DMS53 (cell line): Measurements from ENCODE around the gene FBXW7.

Experiments used
- DNase-seq: peaks from one replicate; lab custom pipeline; 2025; lab: John Stamatoyannopoulos, UW

Gene FBXW7

GRCh38 chr4:152369902-152370295 is 166.0 kb downstream of the FBXW7 start:
- peak; percentile 50 for DNase-seq

DNA sequence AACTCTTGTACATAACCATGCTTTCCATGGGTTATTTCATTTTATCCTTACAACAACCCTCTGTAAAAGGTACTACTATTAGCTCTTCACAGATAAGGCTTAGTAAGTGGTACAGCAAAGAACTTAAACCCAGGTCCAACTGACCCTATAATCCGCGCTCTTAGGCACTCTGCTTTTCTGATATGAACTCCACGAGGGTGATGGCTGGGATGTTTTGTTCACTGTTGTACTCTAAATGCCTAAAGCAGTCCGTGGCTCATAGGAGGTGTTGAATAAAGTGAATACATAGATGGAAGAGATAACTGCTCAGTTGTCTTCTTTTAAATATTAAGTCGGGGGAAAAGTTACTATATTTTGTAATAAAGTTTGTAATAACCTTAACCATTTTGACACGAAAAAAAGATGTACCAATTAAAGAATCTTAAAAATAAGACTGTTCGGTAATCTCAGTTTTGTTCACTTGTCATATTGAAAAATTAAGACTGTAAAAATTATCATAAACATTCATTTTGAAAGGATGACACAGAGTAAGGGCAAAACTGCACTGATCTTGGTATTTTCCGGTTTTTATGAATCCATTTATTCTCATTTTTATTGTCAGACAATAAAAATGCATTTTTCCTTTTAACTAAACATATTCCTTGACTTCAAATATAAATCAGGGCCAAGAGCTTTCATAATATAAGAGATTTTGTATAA is 166.5 kb downstream of the FBXW7 start:
- DNase-seq = peak; percentile 56

DNA sequence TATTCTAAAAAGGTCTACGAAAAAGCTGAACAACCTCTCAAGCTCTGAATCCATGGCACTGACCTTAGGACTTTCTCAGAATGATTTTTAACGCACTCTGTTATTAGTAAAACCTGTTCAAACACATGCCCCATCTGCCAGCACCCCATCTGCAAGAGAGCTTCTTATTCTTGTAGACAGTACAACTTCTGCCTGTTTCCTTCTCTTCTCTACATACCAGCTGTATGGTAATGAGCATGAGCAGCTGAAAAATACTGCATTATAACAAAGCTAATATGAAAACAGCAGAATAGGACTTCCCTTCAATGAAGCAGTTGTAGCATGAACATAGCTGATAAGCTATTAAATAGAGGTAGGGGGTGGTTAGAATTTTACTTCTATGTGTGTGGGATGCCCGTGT is 167.9 kb downstream of the FBXW7 start:
- peak; percentile 80 for DNase-seq

DNA sequence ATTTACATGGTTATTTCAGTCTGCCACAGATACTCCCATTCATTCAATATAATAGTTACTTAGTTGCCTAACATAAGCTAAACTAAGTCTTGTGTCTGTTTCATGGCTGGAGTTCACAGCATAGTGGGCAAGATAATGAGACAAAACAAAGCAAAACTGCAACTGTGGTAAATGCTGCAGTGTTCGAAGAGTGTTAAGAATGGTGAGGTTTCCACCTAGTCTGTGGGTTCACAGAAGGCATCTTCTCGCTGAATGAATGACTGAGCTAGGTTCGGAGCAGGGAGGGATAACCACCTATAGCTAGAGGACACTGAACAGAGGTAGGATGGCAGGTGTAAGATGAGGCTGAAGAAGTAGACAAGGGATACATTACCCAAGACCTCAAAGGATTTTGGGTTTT is 171.0 kb downstream of the FBXW7 start:
- no peak for DNase-seq

DNA sequence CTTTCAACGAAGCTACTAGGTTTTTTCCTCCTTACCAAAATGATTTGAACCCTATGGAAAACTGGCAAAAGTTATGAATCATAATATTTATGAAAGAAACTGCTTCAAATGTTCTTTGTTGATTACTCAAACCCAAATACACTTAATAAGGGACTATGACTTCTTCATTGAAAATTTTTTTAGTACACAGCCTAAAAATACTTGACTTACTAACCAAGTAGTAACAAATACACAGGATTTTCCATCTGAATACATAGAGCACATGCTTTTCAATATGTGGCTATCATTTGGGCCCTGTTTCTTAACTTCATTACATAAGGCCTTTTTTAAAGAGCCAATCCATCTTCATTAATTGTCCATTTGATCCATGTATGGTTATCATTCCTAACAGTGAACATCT is 171.5 kb downstream of the FBXW7 start:
- DNase-seq = no peak

GRCh38 chr4:152363904-152364303 is 172.0 kb downstream of the FBXW7 start:
- no peak for DNase-seq

DNA sequence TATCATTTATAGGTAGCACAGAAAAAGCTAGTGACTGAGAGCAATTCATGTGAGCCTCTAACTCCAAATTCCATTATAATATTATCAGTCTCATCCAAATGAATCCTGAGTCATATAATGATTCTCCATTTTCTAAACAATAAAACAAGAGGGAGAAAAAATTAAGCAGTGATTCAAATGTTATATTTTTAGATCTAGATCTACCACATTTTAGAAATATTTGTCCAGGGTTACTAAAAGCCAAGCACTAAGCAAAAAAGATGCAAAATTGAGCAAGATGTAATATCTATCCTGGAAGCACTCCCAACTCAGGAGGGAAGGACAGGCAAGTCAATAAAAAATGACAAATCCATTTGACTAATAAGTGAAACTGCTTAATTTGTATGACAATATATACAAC is 172.8 kb downstream of the FBXW7 start:
- DNase-seq = no peak

GRCh38 chr4:152360045-152360410 is 175.9 kb downstream of the FBXW7 start:
- DNase-seq = peak; percentile 51

GRCh38 chr4:152359208-152360044 is 176.5 kb downstream of the FBXW7 start:
- no peak for DNase-seq

GRCh38 chr4:152357206-152357605 is 178.7 kb downstream of the FBXW7 start:
- DNase-seq = peak; percentile 13

GRCh38 chr4:152356428-152357034 is 179.4 kb downstream of the FBXW7 start:
- peak; percentile 7 for DNase-seq

DNA sequence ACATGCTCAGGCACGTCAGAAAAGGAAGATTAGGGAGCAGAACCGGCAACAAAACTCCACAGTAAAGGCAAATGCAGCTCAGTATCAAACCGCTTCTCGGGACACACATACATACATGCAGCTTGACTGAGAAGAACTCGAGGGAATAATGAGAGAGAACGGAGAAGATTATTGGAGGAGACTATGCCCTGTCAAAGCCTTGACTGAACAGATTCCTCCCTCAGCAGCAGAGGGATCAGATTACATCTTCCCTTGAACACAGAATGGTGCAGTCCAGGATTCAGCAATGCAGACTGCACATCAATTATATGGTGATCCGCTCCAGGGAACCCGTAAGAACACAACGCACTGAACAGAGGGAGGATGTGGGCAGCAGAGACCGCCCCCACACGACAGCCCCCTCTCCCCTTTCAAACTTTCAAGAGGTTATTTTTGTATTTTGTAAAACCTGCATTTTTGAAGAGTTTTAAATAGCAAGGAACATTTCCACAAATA is 183.2 kb downstream of the FBXW7 start:
- DNase-seq = peak; percentile 91

DNA sequence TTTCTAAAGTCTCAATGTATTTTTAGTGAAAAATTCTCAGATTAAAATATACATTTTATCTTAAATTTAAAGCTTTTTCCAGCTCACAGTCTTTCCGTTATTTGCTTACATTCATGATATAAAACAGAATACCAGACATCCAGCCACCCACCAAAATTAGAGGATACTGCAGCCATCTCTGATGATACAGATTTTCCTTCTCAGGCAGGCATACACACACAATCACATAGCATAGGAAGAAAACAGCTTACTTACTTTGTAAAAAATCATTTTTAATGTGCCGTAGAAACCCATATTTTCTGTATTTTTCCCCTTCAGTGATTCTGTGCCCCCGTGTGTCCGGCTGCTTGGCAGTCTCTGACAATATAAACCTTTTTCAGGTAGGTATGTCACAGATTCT is 183.7 kb downstream of the FBXW7 start:
- peak; percentile 33 for DNase-seq

DNA sequence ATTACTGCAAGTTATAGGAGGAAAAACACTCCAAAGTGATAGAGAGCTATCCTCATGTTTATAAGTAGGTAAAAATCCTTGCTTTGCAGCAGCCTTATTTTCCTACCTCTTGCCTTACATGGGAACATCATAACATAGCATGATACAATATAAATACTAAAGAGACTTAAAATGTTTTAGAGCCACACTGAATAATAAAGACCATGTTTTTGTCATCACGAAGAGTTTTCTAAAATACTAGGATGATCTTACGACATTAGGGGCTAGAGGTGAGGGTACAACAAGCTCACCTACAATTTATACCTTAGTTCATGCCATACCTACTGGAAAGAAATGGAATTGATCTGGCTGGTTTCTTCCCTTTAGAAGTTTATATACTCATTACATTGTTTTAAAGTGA is 184.8 kb downstream of the FBXW7 start:
- peak; percentile 15 for DNase-seq

DNA sequence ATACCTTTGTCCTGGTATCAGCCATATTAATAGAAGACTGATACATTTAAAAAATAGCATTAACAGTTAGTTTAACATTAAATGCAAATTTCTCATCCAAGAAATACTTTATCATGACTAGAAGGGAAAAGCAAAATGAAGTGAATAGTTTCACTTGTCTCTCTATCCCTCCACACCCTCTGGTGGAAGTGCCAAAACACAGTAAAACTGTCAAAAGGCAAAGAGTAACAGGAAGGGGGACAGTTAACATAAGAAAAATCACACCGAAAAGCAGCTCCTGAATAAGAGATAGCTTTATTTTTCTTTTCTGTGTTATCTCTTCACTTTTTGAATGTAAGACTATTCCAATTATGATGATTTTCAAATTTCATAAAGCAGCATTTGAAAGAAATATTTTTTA is 187.2 kb downstream of the FBXW7 start:
- peak; percentile 13 for DNase-seq

DNA sequence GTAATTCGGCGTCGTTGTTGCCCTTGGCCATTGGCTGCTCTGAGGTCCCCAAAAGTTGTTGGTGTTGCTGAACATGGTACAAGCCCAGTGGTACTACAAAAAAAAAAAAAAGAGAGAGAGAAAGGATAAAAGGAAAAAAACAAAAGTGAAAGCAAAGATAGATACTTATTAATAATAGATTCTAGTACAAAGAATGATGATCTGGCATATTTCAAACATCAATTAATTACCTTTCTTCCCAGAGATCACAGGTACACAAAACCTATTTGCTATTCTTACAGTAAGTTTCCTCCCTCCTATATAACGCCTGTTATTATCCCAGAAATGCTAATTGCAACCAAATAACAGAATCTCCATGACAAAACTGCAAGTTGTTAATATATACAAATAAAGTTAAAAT is 188.9 kb downstream of the FBXW7 start:
- DNase-seq = no peak

DNA sequence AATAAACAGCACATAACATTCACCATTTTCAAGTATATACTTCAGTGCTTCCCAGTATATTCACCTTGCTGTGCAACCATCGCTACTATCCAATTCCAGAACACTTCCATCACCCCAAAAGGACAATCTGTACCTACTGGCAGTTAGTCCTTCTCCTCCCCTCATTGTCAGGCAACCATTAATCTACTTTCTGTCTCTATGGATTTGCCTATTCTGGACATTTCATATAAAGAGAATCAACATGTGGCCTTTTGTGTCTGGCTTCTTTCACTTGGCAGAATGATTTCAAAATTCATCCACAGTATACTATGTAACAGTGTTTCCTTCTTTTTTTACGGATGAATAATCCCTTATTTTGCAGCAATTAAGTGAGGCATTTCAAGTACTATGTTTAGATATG is 189.4 kb downstream of the FBXW7 start:
- no peak for DNase-seq

GRCh38 chr4:152344001-152344400 is 191.9 kb downstream of the FBXW7 start:
- no peak for DNase-seq

DNA sequence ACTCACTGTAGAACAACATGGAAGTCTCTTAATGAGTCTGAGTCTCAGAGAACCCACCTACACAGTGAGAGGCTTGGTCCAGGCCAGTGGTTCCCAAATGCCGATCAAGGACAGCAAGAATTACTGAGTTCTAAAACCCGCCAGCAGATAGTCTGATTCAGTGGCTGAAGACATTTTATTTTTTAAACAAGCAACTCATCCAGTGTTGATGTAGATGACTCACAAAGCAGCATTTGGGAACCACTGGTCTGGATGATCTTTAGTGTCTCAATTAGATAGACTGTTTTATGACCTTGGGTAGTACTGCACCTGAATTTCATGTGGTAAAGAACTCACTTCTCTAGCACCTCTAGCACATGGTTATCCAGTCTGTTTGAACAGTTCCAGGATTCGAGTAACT is 193.6 kb downstream of the FBXW7 start:
- peak; percentile 15 for DNase-seq

- no peak for DNase-seq
Observed at GRCh38 chr4:152340818-152341217, 195.1 kb downstream of the FBXW7 start.

DNA sequence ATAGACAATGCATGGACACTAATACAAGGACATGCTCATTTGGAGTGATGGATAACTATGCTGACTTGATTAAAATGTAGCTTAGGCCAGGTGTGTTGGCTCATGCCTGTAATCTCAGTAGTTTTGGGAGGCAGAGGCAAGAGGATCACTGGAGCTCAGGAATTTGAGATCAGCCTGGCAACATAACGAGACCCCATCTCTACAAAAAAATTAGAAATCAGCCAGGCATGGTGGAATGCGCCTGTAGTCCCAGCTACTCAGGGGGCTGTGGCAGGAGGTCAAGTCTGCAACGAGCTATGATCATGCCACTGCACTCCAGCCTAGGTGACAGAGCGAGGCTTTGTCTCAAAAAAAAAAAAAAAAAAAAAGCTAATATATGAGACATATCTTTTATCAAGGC is 196.3 kb downstream of the FBXW7 start:
- no peak for DNase-seq

GRCh38 chr4:152334931-152335330 is 201.0 kb downstream of the FBXW7 start:
- DNase-seq = no peak

GRCh38 chr4:152331042-152331441 is 204.8 kb downstream of the FBXW7 start:
- no peak for DNase-seq
